Activated T-helper 9 cell treated with anti-CD3 and anti-CD28 coated beads, Interleukin-2, amount 50 U/mL, for 16 hours (primary cell): ENCODE data around the gene ASRGL1.
A peak's percentile ranks its signal among the peaks of the same experiment; 100 is the strongest.

Experiments used
- DNase-seq: peaks from one replicate; pipeline ENCODE4 v3.0.0-alpha.2; 2020; ENCODE audit warnings: low read depth

The ASRGL1 gene

GRCh38 chr11:62393061-62393611, 55.9 kb downstream of the ASRGL1 start:
- DNase-seq: no peak

GRCh38 chr11:62393735-62394134, 56.5 kb downstream of the ASRGL1 start:
- no peak for DNase-seq

GRCh38 chr11:62394825-62395538, 57.7 kb downstream of the ASRGL1 start:
- DNase-seq: no peak

- no peak for DNase-seq
Measured at GRCh38 chr11:62395885-62396551, 58.8 kb downstream of the ASRGL1 start.

- no peak for DNase-seq
Measured at GRCh38 chr11:62398011-62398994, 61.1 kb downstream of the ASRGL1 start.

GRCh38 chr11:62399172-62399877, 62.1 kb downstream of the ASRGL1 start:
- DNase-seq: no peak

GRCh38 chr11:62399878-62400266, 62.6 kb downstream of the ASRGL1 start:
- no peak for DNase-seq

GRCh38 chr11:62400281-62400680, 63.0 kb downstream of the ASRGL1 start:
- DNase-seq: no peak

- DNase-seq: no peak
Measured at GRCh38 chr11:62400760-62401159, 63.5 kb downstream of the ASRGL1 start.

- DNase-seq: no peak
Measured at GRCh38 chr11:62401356-62401755, 64.1 kb downstream of the ASRGL1 start.

GRCh38 chr11:62401811-62402210, 64.6 kb downstream of the ASRGL1 start:
- DNase-seq: no peak

GRCh38 chr11:62402226-62402959, 65.1 kb downstream of the ASRGL1 start:
- peak; percentile 18 for DNase-seq

- DNase-seq: no peak
Measured at GRCh38 chr11:62402960-62403730, 65.9 kb downstream of the ASRGL1 start.

GRCh38 chr11:62404435-62404834, 67.2 kb downstream of the ASRGL1 start:
- DNase-seq: no peak

GRCh38 chr11:62404901-62405300, 67.7 kb downstream of the ASRGL1 start:
- DNase-seq: no peak

GRCh38 chr11:62406034-62406433, 68.8 kb downstream of the ASRGL1 start:
- DNase-seq: no peak

GRCh38 chr11:62409831-62410230, 72.6 kb downstream of the ASRGL1 start:
- no peak for DNase-seq

- no peak for DNase-seq
Measured at GRCh38 chr11:62410972-62411371, 73.7 kb downstream of the ASRGL1 start.

GRCh38 chr11:62411524-62411923, 74.3 kb downstream of the ASRGL1 start:
- no peak for DNase-seq

- DNase-seq: no peak
Measured at GRCh38 chr11:62413060-62413696, 75.9 kb downstream of the ASRGL1 start.
